ENCODE data around the gene MMP25.

DNA sequence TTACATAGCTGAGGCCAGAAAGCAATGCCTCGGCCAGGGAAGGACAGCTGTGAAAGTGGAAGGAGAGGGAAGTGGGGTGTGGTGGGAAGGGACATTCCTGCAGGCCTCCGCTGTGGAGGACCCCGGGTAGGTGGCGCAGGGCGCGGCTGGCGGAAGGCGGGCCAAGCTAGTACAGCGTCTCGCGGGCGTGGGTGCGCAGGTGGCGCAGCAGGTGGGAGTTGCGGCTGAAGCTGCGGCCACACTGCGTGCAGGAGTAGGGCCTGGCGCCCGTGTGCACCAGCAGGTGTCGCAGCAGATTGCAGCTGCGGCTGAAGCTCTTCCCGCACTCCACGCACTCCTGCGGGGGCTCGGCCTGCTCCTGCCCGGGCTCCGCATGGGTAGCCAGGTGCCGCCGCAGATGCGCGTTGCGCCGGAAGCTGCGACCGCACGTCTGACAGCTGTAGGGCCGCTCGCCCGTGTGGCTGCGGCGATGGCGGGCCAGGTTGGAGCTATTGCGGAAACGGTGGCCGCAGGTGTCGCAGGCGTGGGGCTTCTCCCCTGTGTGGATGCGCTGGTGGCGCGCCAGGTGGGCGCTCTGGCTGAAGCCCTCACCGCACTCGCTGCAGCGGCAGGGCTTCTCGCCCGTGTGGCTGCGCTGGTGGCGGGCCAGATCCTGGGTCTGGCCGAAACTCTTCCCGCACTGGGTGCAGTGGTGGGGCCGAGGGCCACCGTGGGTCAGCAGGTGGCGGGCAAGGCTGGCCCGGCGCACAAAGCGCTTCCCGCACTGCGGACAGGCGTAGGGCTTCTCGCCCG is 42.8 kb downstream of the MMP25 start:
- no peak for TF ChIP-seq POLR2A (IDR thresholded peaks at IDR 0.05)
- TF ChIP-seq, protein P1, sequence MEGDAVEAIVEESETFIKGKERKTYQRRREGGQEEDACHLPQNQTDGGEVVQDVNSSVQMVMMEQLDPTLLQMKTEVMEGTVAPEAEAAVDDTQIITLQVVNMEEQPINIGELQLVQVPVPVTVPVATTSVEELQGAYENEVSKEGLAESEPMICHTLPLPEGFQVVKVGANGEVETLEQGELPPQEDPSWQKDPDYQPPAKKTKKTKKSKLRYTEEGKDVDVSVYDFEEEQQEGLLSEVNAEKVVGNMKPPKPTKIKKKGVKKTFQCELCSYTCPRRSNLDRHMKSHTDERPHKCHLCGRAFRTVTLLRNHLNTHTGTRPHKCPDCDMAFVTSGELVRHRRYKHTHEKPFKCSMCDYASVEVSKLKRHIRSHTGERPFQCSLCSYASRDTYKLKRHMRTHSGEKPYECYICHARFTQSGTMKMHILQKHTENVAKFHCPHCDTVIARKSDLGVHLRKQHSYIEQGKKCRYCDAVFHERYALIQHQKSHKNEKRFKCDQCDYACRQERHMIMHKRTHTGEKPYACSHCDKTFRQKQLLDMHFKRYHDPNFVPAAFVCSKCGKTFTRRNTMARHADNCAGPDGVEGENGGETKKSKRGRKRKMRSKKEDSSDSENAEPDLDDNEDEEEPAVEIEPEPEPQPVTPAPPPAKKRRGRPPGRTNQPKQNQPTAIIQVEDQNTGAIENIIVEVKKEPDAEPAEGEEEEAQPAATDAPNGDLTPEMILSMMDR (IDR thresholded peaks at IDR 0.05) = no peak
